GM12873 (cell line): ENCODE results near the gene VEPH1.

Experiments
- TF ChIP-seq, protein P1 (sequence below): IDR thresholded peaks from 2 replicates; pipeline ENCODE4 v1.5.1; 2012; ENCODE audit warnings: low read depth, mild to moderate bottlenecking, moderate library complexity, low read length, control low read depth; ENCODE audit not compliant: insufficient read depth; ENCODE audit errors: missing control alignments

The VEPH1 gene

DNA sequence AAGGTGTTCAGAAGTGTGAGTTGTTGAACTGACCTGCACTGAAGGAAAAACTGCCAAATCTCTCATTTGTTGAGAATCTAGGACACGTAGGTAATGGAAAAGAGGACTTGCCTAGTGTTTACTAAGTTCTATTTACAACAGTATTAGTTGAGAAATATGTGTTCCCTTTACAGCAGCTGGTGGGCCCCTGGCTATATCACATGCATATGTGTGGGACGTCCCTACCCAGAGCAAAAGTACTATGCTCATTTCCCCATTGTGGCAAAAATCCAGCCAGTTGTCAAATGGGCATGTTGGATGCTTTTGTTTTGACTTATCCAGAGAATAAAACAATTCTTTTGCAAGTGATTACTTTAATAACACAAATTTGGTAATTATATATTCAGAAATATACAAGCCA, 179.9 kb downstream of the VEPH1 start:
- TF ChIP-seq, protein P1, sequence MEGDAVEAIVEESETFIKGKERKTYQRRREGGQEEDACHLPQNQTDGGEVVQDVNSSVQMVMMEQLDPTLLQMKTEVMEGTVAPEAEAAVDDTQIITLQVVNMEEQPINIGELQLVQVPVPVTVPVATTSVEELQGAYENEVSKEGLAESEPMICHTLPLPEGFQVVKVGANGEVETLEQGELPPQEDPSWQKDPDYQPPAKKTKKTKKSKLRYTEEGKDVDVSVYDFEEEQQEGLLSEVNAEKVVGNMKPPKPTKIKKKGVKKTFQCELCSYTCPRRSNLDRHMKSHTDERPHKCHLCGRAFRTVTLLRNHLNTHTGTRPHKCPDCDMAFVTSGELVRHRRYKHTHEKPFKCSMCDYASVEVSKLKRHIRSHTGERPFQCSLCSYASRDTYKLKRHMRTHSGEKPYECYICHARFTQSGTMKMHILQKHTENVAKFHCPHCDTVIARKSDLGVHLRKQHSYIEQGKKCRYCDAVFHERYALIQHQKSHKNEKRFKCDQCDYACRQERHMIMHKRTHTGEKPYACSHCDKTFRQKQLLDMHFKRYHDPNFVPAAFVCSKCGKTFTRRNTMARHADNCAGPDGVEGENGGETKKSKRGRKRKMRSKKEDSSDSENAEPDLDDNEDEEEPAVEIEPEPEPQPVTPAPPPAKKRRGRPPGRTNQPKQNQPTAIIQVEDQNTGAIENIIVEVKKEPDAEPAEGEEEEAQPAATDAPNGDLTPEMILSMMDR, result no peak

DNA sequence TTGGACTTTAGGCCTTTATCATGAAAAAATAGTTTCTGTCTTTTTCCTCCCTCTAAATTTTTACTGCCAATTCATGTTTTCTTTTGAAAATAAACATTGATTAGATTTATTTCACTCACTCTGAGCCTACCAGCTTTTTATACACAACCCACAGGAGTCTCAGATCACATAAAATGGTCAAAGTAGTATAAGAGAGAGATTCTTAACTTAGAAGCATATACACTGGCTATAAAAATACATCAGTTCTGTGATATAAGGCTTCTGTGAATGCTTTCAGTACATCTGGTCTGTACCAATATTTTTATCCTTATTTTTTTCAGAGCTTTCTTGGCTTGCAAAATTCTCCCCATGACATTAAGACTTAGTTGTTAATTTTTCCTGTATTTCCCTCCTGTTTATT, 183.5 kb downstream of the VEPH1 start:
- TF ChIP-seq, protein P1, result no peak

DNA sequence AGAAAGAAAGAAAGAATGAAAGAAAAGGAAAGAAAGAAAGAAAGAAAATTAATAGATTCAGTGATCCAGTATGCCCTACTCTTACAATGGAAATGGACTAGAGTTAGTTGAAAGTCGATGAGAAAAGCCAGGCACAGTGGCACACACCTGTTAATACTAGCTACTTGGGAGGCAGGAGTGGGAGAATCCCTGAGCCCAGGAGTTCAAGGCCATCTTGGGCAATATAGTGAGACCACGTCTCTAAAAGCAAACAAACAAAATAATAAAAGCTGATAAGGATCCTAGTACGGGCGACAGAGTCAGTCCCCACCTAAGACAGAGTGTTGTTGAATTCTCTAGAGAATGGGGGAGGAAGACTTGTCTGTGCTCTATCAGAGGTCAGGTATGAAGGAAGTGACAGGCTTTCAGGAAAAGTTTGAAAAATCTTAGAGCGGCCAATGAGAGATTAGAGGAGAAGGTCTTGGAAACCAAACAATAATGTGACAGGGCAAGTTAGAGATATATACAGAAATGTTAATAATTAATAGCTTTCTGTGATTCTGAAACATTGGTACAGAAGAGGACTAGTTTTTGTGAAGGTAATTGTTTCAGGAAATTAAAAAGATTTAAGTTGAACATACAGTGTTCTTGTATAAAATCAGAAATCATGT, 184.5 kb downstream of the VEPH1 start:
- TF ChIP-seq, protein P1, result no peak

DNA sequence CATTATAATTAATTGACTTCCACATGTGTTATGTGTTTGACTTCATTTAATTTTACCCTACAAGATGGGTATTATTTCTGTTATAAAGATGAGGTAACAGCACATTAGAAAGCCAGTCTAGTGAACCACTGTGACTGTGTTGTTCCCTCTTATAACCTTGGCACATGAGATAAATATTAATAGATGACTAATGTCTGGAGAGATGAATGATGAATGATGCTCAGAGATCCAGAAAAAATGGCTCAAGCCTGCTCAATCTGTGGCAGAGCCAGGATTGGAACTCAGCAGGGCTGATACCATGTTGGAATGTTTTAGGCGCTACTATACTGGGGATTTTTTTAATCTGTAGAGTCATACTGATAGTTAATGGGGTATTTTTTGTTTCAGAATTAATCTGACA, 185.3 kb downstream of the VEPH1 start:
- TF ChIP-seq, protein P1, result no peak

DNA sequence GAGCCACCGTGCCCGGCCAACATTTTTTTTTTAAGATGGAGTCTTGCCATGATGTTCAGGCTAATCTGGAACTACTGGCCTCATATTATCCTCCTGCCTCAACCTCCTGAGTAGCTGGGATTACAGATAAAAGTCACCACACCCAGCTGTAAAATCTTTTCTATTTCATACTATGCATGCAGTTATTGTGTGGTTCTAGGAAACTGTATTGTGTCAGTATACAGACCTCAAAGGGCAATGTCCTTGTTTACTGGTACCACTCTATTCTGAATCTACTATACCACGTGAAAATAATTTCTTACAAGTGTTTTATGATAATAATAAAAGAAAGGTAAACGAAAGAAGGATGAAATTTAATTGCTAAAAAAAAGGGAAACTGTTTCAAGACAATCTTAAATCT, 190.0 kb downstream of the VEPH1 start:
- TF ChIP-seq, protein P1, result no peak

DNA sequence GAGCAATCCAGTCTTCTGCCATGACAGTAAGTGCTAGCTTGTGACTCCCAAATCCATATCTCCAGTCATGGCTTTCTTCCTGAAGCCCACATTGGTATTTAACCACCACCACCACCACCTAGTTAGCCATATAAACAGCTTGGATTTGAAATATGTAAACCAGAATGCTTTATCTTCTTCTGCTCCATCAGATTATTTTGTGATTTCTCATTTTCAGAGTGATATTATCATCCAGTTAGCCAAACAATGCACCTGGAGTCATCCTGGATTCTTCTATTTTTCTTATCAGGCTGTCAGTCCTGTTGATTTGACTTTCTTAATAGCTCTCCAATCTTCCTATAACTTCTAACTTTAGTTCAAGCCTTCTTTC, 190.9 kb downstream of the VEPH1 start:
- TF ChIP-seq, protein P1, result no peak

DNA sequence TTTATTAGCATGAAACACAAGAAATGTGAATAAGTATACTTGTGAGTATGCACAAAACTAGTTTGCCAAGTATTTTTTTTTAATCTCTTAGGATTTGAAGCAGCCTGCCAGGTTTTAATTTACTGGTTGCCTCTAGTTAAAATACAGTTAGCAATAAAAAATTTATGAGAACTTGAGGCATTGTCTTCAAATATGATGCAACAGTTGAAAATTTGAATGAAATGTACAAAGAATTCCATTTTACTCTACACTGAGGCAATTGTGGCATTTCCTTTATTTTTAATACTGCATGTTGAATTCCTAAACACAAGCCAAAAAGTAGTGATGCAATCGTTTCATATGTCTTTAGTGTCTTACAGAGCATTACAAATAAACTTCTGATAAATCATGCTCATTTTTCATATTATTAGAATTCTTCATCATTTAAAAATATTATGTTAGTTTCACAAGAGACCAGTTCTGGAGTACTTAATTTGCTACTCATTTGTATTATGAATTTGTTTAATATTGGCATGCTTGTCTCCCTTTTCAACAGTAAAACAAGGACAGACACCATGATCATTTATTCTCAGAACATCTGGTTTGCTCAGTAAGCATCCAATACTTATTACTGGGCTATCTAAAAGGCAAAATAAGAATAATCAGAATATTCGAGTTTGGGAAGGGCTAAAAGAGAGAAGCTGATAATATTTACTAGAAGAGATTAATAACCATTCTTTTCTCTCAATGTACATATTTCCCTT, 191.4 kb downstream of the VEPH1 start:
- TF ChIP-seq, protein P1, result no peak
